Measurements from ENCODE around the gene SRPK2.

The SRPK2 gene

GRCh38 chr7:105097619-105098018, 291.1 kb downstream of the SRPK2 start:
- DNase-seq (ENCODE audit: low read depth) = peak; percentile 95

- DNase-seq (ENCODE audit: low read depth) = no peak
Measured at GRCh38 chr7:105096306-105096705, 292.4 kb downstream of the SRPK2 start.

- no peak for DNase-seq (ENCODE audit: low read depth)
Measured at GRCh38 chr7:105094966-105095365, 293.8 kb downstream of the SRPK2 start.

GRCh38 chr7:105088456-105088855, 300.3 kb downstream of the SRPK2 start:
- DNase-seq (ENCODE audit: low read depth) = no peak

GRCh38 chr7:105087981-105088380, 300.7 kb downstream of the SRPK2 start:
- no peak for DNase-seq (ENCODE audit: low read depth)

- no peak for DNase-seq (ENCODE audit: low read depth)
Measured at GRCh38 chr7:105086850-105087249, 301.9 kb downstream of the SRPK2 start.

GRCh38 chr7:105084581-105084980, 304.1 kb downstream of the SRPK2 start:
- DNase-seq (ENCODE audit: low read depth) = no peak

GRCh38 chr7:105079348-105079747, 309.4 kb downstream of the SRPK2 start:
- DNase-seq (ENCODE audit: low read depth) = no peak

GRCh38 chr7:105073143-105073542, 315.6 kb downstream of the SRPK2 start:
- no peak for DNase-seq (ENCODE audit: low read depth)

- DNase-seq (ENCODE audit: low read depth) = no peak
Measured at GRCh38 chr7:105068886-105069285, 319.8 kb downstream of the SRPK2 start.

- DNase-seq (ENCODE audit: low read depth) = no peak
Measured at GRCh38 chr7:105067691-105068090, 321.0 kb downstream of the SRPK2 start.

Data from EH (cell line).